Subcutaneous adipose tissue (tissue), 4 donors: ENCODE measurements around the gene SLC9A5. TPM values are rescaled to one million over a fixed set of nuclear protein-coding genes. Genes with fewer than 3 reads are reported as not detected.

ENCODE experiments used
- CTCF ChIP-seq: fragments of 450-650 bp; IDR thresholded peaks from one replicate; pipeline ENCODE4 v1.5.1; 2016; ENCODE audit warnings: low read depth, mild to moderate bottlenecking, control low read depth, antibody characterized with exemption, moderate library complexity
- total RNA-seq, 4 donors: library from RNA; depleted of rRNA; stranded (reverse); fragments of >200 nt; gene quantifications; one replicate each; pipeline ENCODE4 v1.1.0, GENCODE V29; 2016

The SLC9A5 gene
- total RNA-seq, 4 donors from 2014 or later: 1.0 to 2.3 (median 1.3) TPM; not detected in 1

- TF ChIP-seq CTCF: no peak
Measured at GRCh38 chr16:67202956-67203493, 45.8 kb upstream of the SLC9A5 start.

- TF ChIP-seq CTCF: no peak
Measured at GRCh38 chr16:67204076-67204475, 44.7 kb upstream of the SLC9A5 start.

GRCh38 chr16:67206129-67206837 lies 42.5 kb upstream of the SLC9A5 start:
- no peak for TF ChIP-seq CTCF

GRCh38 chr16:67206838-67207248 lies 41.9 kb upstream of the SLC9A5 start:
- TF ChIP-seq CTCF: no peak

- TF ChIP-seq CTCF: no peak
Measured at GRCh38 chr16:67207249-67208091, 41.3 kb upstream of the SLC9A5 start.

- TF ChIP-seq CTCF: no peak
Measured at GRCh38 chr16:67208154-67208896, 40.5 kb upstream of the SLC9A5 start.
